Hepatocyte (in vitro differentiated cells): ENCODE measurements around the gene DPH5. TPM values are rescaled to one million over a fixed set of nuclear protein-coding genes. Genes with fewer than 3 reads are reported as not detected.

ENCODE experiments used
- DNase-seq: peaks from one replicate; pipeline ENCODE4 v3.0.0-alpha.2; 2016; ENCODE audit warnings: low spot score
- H2AFZ ChIP-seq: fragments of 200-600 bp; sonication (generic); 2 replicates; pipeline ENCODE4 v1.6.0; 2016; ENCODE audit warnings: antibody characterized with exemption, mild to moderate bottlenecking
- H3K27ac ChIP-seq: fragments of 200-600 bp; sonication (generic); 2 replicates; pipeline ENCODE4 v1.5.1; 2016; ENCODE audit warnings: mild to moderate bottlenecking
- H3K27me3 ChIP-seq: fragments of 200-600 bp; sonication (generic); 2 replicates; pipeline ENCODE4 v1.6.1; 2016
- H3K36me3 ChIP-seq: fragments of 200-600 bp; sonication (generic); replicated peaks from 2 replicates; pipeline ENCODE4 v1.5.1; 2016; ENCODE audit warnings: low read depth; ENCODE audit not compliant: insufficient read depth
- H3K4me1 ChIP-seq: fragments of 200-600 bp; sonication (generic); 2 replicates; pipeline ENCODE4 v1.5.1; 2016; ENCODE audit warnings: mild to moderate bottlenecking, moderate library complexity; ENCODE audit not compliant: insufficient read depth
- H3K4me2 ChIP-seq: fragments of 200-600 bp; sonication (generic); 2 replicates; pipeline ENCODE4 v1.6.0; 2016
- H3K4me3 ChIP-seq: fragments of 200-600 bp; sonication (generic); 2 replicates; pipeline ENCODE4 v1.5.1; 2016; ENCODE audit warnings: mild to moderate bottlenecking
- H3K79me2 ChIP-seq: fragments of 200-600 bp; sonication (generic); 2 replicates; pipeline ENCODE4 v1.6.0; 2017; ENCODE audit warnings: mild to moderate bottlenecking
- H3K9me2 ChIP-seq: fragments of 200-600 bp; sonication (generic); replicated peaks from 2 replicates; pipeline ENCODE4 v1.6.0; 2017; ENCODE audit warnings: mild to moderate bottlenecking; ENCODE audit not compliant: insufficient read depth
- H3K9me3 ChIP-seq: fragments of 200-600 bp; sonication (generic); 2 replicates; pipeline ENCODE4 v1.5.1; 2016; ENCODE audit warnings: low read depth, mild to moderate bottlenecking
- H4K20me1 ChIP-seq: fragments of 200-600 bp; sonication (generic); 2 replicates; pipeline ENCODE4 v1.6.0; 2016; ENCODE audit warnings: mild to moderate bottlenecking; ENCODE audit not compliant: insufficient read depth, poor library complexity, severe bottlenecking
- EZH2 ChIP-seq: fragments of 200-600 bp; sonication (generic); IDR thresholded peaks from 2 replicates; pipeline ENCODE4 v1.6.1; 2016; ENCODE audit warnings: antibody characterized with exemption, mild to moderate bottlenecking, borderline replicate concordance
- EZH2phosphoT487 ChIP-seq: fragments of 200-600 bp; sonication (generic); IDR thresholded peaks from one replicate; pipeline ENCODE4 v1.6.1; 2018; ENCODE audit warnings: antibody characterized with exemption, mild to moderate bottlenecking, low read depth, moderate library complexity; ENCODE audit not compliant: unreplicated experiment, severe bottlenecking
- WGBS: methylation state at CpG from one replicate; pipeline ENCODE4 v1.1.6; 2016; ENCODE audit warnings: low lambda C conversion rate; ENCODE audit errors: missing lambda C conversion rate; 5-methylcytosine and 5-hydroxymethylcytosine counted together
- polyA plus RNA-seq: library from polyadenylated mRNA; unstranded; fragments of >200 nt; fragmentation: Nextera tagmentation; extraction: Ambion mirVana; gene quantifications from 2 replicates; pipeline ENCODE4 v1.2.1, GENCODE V29; 2016
- total RNA-seq: library from RNA; depleted of rRNA; stranded (reverse); fragments of >200 nt; gene quantifications from 2 replicates; pipeline ENCODE4 v1.2.3, GENCODE V29; 2014
- TF ChIP-seq, protein P1 (sequence below): fragments of 200-600 bp; sonication (generic); IDR thresholded peaks from 2 replicates; pipeline ENCODE4 v1.5.1; 2016; ENCODE audit warnings: antibody characterized with exemption, mild to moderate bottlenecking; ENCODE audit not compliant: poor library complexity

Gene DPH5
- total and polyA plus RNA-seq, 2 experiments from 2014 or later, result 19.8 to 35.7 TPM

DNA sequence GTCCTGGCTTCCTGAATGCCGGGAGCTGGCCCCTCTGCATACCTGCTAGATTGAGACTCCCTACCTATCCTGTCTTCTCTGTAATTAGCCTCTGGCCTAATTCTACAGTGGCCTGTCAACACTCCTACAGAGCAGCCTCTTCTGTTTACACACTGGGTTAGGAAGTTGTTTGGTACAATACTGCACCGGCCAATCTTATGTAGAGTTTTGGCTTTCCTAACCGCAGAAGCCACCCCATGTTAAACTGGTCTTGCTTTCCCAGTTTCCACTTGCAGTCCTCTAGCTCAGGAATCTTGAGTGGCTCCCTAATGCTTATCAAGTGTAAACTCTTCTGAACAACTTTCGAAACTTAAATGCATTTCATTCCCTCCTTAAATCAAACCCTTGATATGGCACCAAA, 42.8 kb downstream of the DPH5 start:
- Histone ChIP-seq H3K79me2 (no peaks in the 10 kb centered on the region), H2AFZ (no peak overlapping the region), H3K27ac (no peak overlapping the region), H3K9me2 (no peaks in the 10 kb centered on the region), H3K27me3 (no peaks in the 10 kb centered on the region), H4K20me1 (no peaks in the 10 kb centered on the region), H3K9me3 (no peaks in the 10 kb centered on the region), H3K4me2 (no peak overlapping the region), H3K4me1 (no peaks in the 10 kb centered on the region), H3K36me3 (no peaks in the 10 kb centered on the region), H3K4me3 (no peak overlapping the region)
- TF ChIP-seq EZH2phosphoT487 (no peak), EZH2 (no peak)
- TF ChIP-seq, protein P1, sequence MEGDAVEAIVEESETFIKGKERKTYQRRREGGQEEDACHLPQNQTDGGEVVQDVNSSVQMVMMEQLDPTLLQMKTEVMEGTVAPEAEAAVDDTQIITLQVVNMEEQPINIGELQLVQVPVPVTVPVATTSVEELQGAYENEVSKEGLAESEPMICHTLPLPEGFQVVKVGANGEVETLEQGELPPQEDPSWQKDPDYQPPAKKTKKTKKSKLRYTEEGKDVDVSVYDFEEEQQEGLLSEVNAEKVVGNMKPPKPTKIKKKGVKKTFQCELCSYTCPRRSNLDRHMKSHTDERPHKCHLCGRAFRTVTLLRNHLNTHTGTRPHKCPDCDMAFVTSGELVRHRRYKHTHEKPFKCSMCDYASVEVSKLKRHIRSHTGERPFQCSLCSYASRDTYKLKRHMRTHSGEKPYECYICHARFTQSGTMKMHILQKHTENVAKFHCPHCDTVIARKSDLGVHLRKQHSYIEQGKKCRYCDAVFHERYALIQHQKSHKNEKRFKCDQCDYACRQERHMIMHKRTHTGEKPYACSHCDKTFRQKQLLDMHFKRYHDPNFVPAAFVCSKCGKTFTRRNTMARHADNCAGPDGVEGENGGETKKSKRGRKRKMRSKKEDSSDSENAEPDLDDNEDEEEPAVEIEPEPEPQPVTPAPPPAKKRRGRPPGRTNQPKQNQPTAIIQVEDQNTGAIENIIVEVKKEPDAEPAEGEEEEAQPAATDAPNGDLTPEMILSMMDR, result no peak
- 68% methylated on average over 4 of the region's 4 CpGs for WGBS
- DNase-seq, result no peak

DNA sequence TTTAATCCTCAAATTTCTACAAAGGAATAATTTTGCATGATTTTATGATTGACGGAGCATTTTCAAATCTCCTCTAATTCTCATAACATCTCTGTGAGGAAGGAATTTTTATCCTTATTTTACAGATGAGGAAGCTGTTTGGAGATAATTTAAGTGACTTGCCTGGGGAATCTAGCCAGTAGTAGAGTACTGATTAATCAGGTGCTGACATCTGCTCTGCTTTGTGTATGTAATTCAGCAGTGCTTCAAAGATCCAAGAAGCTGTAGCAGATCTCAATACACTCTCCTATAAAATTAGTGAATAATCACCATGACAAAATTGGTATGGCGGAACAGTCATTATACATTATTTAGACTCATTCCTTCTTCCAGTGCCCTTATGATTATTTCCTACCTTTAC, 46.0 kb downstream of the DPH5 start:
- Histone ChIP-seq H2AFZ (no peak overlapping the region), H3K4me1 (no peaks in the 10 kb centered on the region), H3K4me3 (no peak overlapping the region), H3K79me2 (no peaks in the 10 kb centered on the region), H3K27me3 (no peaks in the 10 kb centered on the region), H3K9me2 (no peaks in the 10 kb centered on the region), H3K9me3 (no peaks in the 10 kb centered on the region), H3K36me3 (no peaks in the 10 kb centered on the region), H3K4me2 (no peak overlapping the region), H4K20me1 (no peaks in the 10 kb centered on the region), H3K27ac (no peak overlapping the region)
- WGBS, result 92% methylated on average over 2 of the region's 2 CpGs
- no peak for DNase-seq
- TF ChIP-seq EZH2, result no peak
- TF ChIP-seq EZH2phosphoT487, result no peak
- TF ChIP-seq, protein P1, result no peak

GRCh38 chr1:100976936-100977335, 48.6 kb downstream of the DPH5 start:
- H3K27me3 ChIP-seq, result no peaks in the 10 kb centered on the region
- no peaks in the 10 kb centered on the region for H3K79me2 ChIP-seq
- no peaks in the 10 kb centered on the region for H3K4me1 ChIP-seq
- H2AFZ ChIP-seq, result no peak overlapping the region
- WGBS, result 97% methylated on average over 1 of the region's 1 CpG
- H3K9me3 ChIP-seq, result no peaks in the 10 kb centered on the region
- H3K9me2 ChIP-seq, result no peaks in the 10 kb centered on the region
- H3K36me3 ChIP-seq, result no peaks in the 10 kb centered on the region
- TF ChIP-seq EZH2 (no peak), EZH2phosphoT487 (no peak)
- TF ChIP-seq, protein P1, result no peak
- H3K27ac ChIP-seq, result no peak overlapping the region
- no peak for DNase-seq
- no peak overlapping the region for H3K4me2 ChIP-seq
- H4K20me1 ChIP-seq, result no peaks in the 10 kb centered on the region
- H3K4me3 ChIP-seq, result no peak overlapping the region

DNA sequence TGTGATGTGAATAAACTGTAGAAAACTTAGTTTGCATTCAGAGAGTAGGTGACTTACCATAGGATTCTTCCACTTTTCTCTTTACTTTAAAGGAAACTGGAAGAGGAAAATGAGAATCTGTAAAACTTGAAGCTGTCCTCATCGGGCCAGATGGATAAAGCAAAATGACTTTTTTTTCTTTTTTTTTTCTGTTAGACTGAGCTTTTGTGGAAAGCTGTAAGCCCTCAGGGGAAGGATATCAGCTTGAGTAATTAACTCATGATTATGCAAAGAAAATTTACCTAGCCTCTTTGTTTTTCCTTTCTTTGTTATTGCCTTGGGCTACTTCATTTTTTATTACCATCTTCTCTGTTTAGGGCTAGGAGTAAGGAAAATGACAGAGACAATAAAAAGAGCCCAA, 53.4 kb downstream of the DPH5 start:
- WGBS, result 60% methylated on average over 1 of the region's 1 CpG
- Histone ChIP-seq H2AFZ (no peak overlapping the region), H3K36me3 (no peaks in the 10 kb centered on the region), H3K27ac (no peak overlapping the region), H4K20me1 (no peaks in the 10 kb centered on the region), H3K4me3 (no peak overlapping the region), H3K4me2 (no peak overlapping the region), H3K4me1 (no peaks in the 10 kb centered on the region), H3K27me3 (no peaks in the 10 kb centered on the region), H3K79me2 (no peaks in the 10 kb centered on the region), H3K9me3 (no peaks in the 10 kb centered on the region), H3K9me2 (no peaks in the 10 kb centered on the region)
- DNase-seq, result no peak
- TF ChIP-seq, protein P1, result no peak
- no peak for TF ChIP-seq EZH2
